Keratinocyte (primary cell): ENCODE results near the gene CNTNAP2. TPM values are rescaled to one million over a fixed set of nuclear protein-coding genes. Genes with fewer than 3 reads are reported as not detected.

Source experiments
- DNase-seq: peaks from one replicate; pipeline ENCODE4 v3.0.0-alpha.2; 2011; ENCODE audit warnings: low read depth, missing footprints, low spot score
- FAIRE-seq: peaks from 2 replicates; lab custom pipeline; 2011; peaks lifted over from hg19 to GRCh38; lab: Jason Lieb, UNC
- H2AFZ ChIP-seq: 2 replicates; pipeline ENCODE4 v1.6.0; 2012; ENCODE audit warnings: low read length, control low read depth, inconsistent platforms; ENCODE audit not compliant: control insufficient read depth
- H3K27ac ChIP-seq: 2 replicates; pipeline ENCODE4 v1.5.1; 2011; ENCODE audit warnings: low read length; ENCODE audit not compliant: control insufficient read depth, insufficient read depth
- H3K27me3 ChIP-seq: 3 replicates; pipeline ENCODE4 v1.6.0; 2011; ENCODE audit warnings: low read length; ENCODE audit not compliant: control insufficient read depth, insufficient read depth; ENCODE audit errors: extremely low read depth
- H3K36me3 ChIP-seq, 2 experiments: 2 replicates in 1 of 2; 3 replicates in 1 of 2; pipeline ENCODE4 v1.5.1; 2011; ENCODE audit warnings: low read length in 2 of 2, mild to moderate bottlenecking in 1 of 2; ENCODE audit not compliant: control insufficient read depth in 2 of 2, insufficient read depth in 2 of 2; ENCODE audit errors: extremely low read depth in 1 of 2
- H3K4me1 ChIP-seq: 3 replicates; pipeline ENCODE4 v1.5.1; 2011; ENCODE audit warnings: low read length; ENCODE audit not compliant: control insufficient read depth, insufficient read depth; ENCODE audit errors: extremely low read depth
- H3K4me2 ChIP-seq: 3 replicates; pipeline ENCODE4 v1.6.0; 2011; ENCODE audit warnings: low read depth, low read length; ENCODE audit not compliant: control insufficient read depth, insufficient read depth; ENCODE audit errors: extremely low read depth
- H3K4me3 ChIP-seq, 3 experiments: fragments of 200-600 bp in 1 of 3; sonication (generic) in 1 of 3; 2 replicates in 2 of 3; 3 replicates in 1 of 3; pipeline ENCODE4 v1.5.1; 2011 to 2016; ENCODE audit warnings: low read length in 3 of 3, mild to moderate bottlenecking in 3 of 3, control low read depth in 2 of 3, inconsistent platforms in 1 of 3, low read depth in 1 of 3, mixed read lengths in 1 of 3, mixed run types in 1 of 3, moderate library complexity in 1 of 3; ENCODE audit not compliant: control insufficient read depth in 2 of 3, insufficient read depth in 2 of 3; ENCODE audit errors: extremely low read depth in 1 of 3
- H3K79me2 ChIP-seq: 2 replicates; pipeline ENCODE4 v1.6.0; 2012; ENCODE audit warnings: low read length; ENCODE audit not compliant: control insufficient read depth, insufficient read depth
- H3K9ac ChIP-seq: 3 replicates; pipeline ENCODE4 v1.6.0; 2011; ENCODE audit warnings: low read length; ENCODE audit not compliant: control insufficient read depth, insufficient read depth; ENCODE audit errors: extremely low read depth
- H3K9me1 ChIP-seq: 3 replicates; pipeline ENCODE4 v1.6.0; 2011; ENCODE audit warnings: low read length; ENCODE audit not compliant: control insufficient read depth, insufficient read depth; ENCODE audit errors: extremely low read depth
- H3K9me3 ChIP-seq: 2 replicates; pipeline ENCODE4 v1.5.1; 2012; ENCODE audit warnings: low read depth, low read length; ENCODE audit not compliant: control insufficient read depth
- H4K20me1 ChIP-seq: 3 replicates; pipeline ENCODE4 v1.6.0; 2011; ENCODE audit warnings: low read length; ENCODE audit not compliant: control insufficient read depth, insufficient read depth; ENCODE audit errors: extremely low read depth
- CTCF ChIP-seq, 3 experiments: IDR thresholded peaks in 1 of 3; conservative IDR thresholded peaks in 1 of 3; optimal IDR thresholded peaks in 1 of 3; 2 replicates in 2 of 3; 3 replicates in 1 of 3; pipeline versions ENCODE3 to v1.5.1; 2011; ENCODE audit warnings: low read length in 3 of 3, mild to moderate bottlenecking in 3 of 3, moderate library complexity in 2 of 3, control low read depth in 1 of 3, inconsistent platforms in 1 of 3; ENCODE audit not compliant: insufficient read depth in 2 of 3; ENCODE audit errors: extremely low read depth in 1 of 3
- EZH2 ChIP-seq: IDR thresholded peaks from one replicate; pipeline ENCODE4 v1.6.1; 2012; ENCODE audit warnings: inconsistent platforms, mild to moderate bottlenecking, low read length, moderate library complexity
- dilution Hi-C: fragments of 300-500 bp; cut with MboI; formaldehyde crosslinking; loops from one replicate; pipeline ENCODE4 v1.7.0; 2020; ENCODE audit warnings: low sequenced_read_pairs; ENCODE audit not compliant: extremely low pct_ligation_motif_present
- polyA plus RNA-seq, 5 experiments: library from polyadenylated mRNA; depleted of rRNA in 3 of 5; stranded (reverse) in 3 of 5; stranded (forward) in 1 of 5; unstranded in 1 of 5; fragments of >200 nt; gene quantifications; 1 replicate in 1 of 5; 2 replicates in 3 of 5; 3 replicates in 1 of 5; pipeline versions ENCODE4 v1.2.1 to v1.2.3, GENCODE V29; 2011 to 2012; ENCODE audit warnings: missing spikeins in 2 of 5, low read depth in 1 of 5, low replicate concordance in 1 of 5

CNTNAP2 gene
- polyA plus RNA-seq, 1 donor (not counting 4 experiments of a cell fraction or from before 2014, with no cell fraction given) = 1.4 TPM

GRCh38 chr7:148433521-148434180, 2317.1 kb downstream of the CNTNAP2 start:
- Histone ChIP-seq H3K79me2 (no peaks in the 10 kb centered on the region), H3K27ac (no peak overlapping the region), H3K9ac (no peak overlapping the region), H3K9me1 (no peaks in the 10 kb centered on the region), H3K4me1 (peaks cover 15% of the 10 kb centered on the region), H3K4me2 (no peak overlapping the region), H2AFZ (no peak overlapping the region), H3K4me3 (no peak overlapping the region), H3K9me3 (no peaks in the 10 kb centered on the region), H3K27me3 (no peaks in the 10 kb centered on the region), H3K36me3 (no peaks in the 10 kb centered on the region), H4K20me1 (no peaks in the 10 kb centered on the region)
- dilution Hi-C loops = no loop called here
- DNase-seq (no peak), FAIRE-seq (no peak)
- TF ChIP-seq EZH2 = no peak
- no peak for TF ChIP-seq CTCF (optimal IDR thresholded peaks at IDR 0.05 in 1 of 3, IDR thresholded peaks at IDR 0.05 in 1 of 3, conservative IDR thresholded peaks at IDR 0.05 in 1 of 3; ENCODE audit: extremely low read depth in 1 of 3, insufficient read depth in 2 of 3, low read length in 3 of 3)

GRCh38 chr7:148434181-148434757, 2317.7 kb downstream of the CNTNAP2 start:
- Histone ChIP-seq H4K20me1 (no peaks in the 10 kb centered on the region), H3K4me2 (no peak overlapping the region), H3K27ac (no peak overlapping the region), H3K9ac (no peak overlapping the region), H3K9me3 (no peaks in the 10 kb centered on the region), H3K36me3 (no peaks in the 10 kb centered on the region), H2AFZ (no peak overlapping the region), H3K9me1 (no peaks in the 10 kb centered on the region), H3K79me2 (no peaks in the 10 kb centered on the region), H3K27me3 (no peaks in the 10 kb centered on the region), H3K4me3 (no peak overlapping the region), H3K4me1 (peaks cover 15% of the 10 kb centered on the region)
- FAIRE-seq (peak; percentile 86), DNase-seq (no peak)
- TF ChIP-seq CTCF (optimal IDR thresholded peaks at IDR 0.05 in 1 of 3, IDR thresholded peaks at IDR 0.05 in 1 of 3, conservative IDR thresholded peaks at IDR 0.05 in 1 of 3; ENCODE audit: extremely low read depth in 1 of 3, insufficient read depth in 2 of 3, low read length in 3 of 3) (no peak), EZH2 (no peak)
- dilution Hi-C loops = no loop called here
